Measurements from ENCODE around the gene RALBP1.
"Not testable (repeated sequence)": the region's sequence is repeated elsewhere in the genome, so short reads cannot be mapped to it uniquely, and the experiment has no call there.

The RALBP1 gene

GRCh38 chr18:9474983-9475642 is at the start of gene RALBP1:
Gene RALBP1, plus strand, starts transcription at chr18:9475513. Its CDS starts 37,533 bp downstream, at chr18:9513046.
- peak; percentile 98 for DNase-seq

GRCh38 chr18:9426753-9427152 is 48.6 kb upstream of the RALBP1 start:
- DNase-seq, result no peak

GRCh38 chr18:9428301-9428706 is 47.0 kb upstream of the RALBP1 start:
- DNase-seq, result no peak

- no peak for DNase-seq
Observed at GRCh38 chr18:9428862-9429661, 46.3 kb upstream of the RALBP1 start.

- no peak for DNase-seq
Observed at GRCh38 chr18:9429662-9429993, 45.7 kb upstream of the RALBP1 start.

- DNase-seq, result not testable (repeated sequence)
Observed at GRCh38 chr18:9430315-9430714, 45.0 kb upstream of the RALBP1 start.

- DNase-seq, result no peak
Observed at GRCh38 chr18:9431296-9431695, 44.0 kb upstream of the RALBP1 start.

GRCh38 chr18:9433122-9433521 is 42.2 kb upstream of the RALBP1 start:
- not testable (repeated sequence) for DNase-seq

GRCh38 chr18:9433671-9434121 is 41.6 kb upstream of the RALBP1 start:
- DNase-seq, result no peak

GRCh38 chr18:9434122-9434701 is 41.1 kb upstream of the RALBP1 start:
- no peak for DNase-seq

GRCh38 chr18:9435041-9435440 is 40.3 kb upstream of the RALBP1 start:
- DNase-seq, result no peak

- no peak for DNase-seq
Observed at GRCh38 chr18:9436206-9436929, 38.9 kb upstream of the RALBP1 start.

GRCh38 chr18:9437021-9437437 is 38.3 kb upstream of the RALBP1 start:
- no peak for DNase-seq

GRCh38 chr18:9437672-9438071 is 37.6 kb upstream of the RALBP1 start:
- no peak for DNase-seq

GRCh38 chr18:9441061-9441460 is 34.3 kb upstream of the RALBP1 start:
- DNase-seq, result no peak

GRCh38 chr18:9444549-9444948 is 30.8 kb upstream of the RALBP1 start:
- no peak for DNase-seq

- DNase-seq, result no peak
Observed at GRCh38 chr18:9446839-9447238, 28.5 kb upstream of the RALBP1 start.

- no peak for DNase-seq
Observed at GRCh38 chr18:9447334-9447733, 28.0 kb upstream of the RALBP1 start.

GRCh38 chr18:9449600-9450414 is 25.5 kb upstream of the RALBP1 start:
- DNase-seq, result no peak

- DNase-seq, result not testable (repeated sequence)
Observed at GRCh38 chr18:9450920-9451319, 24.4 kb upstream of the RALBP1 start.

GRCh38 chr18:9453283-9453682 is 22.0 kb upstream of the RALBP1 start:
- no peak for DNase-seq

GRCh38 chr18:9454061-9454703 is 21.1 kb upstream of the RALBP1 start:
- no peak for DNase-seq

Measured in AML-193 (cell line).